Neural cell (in vitro differentiated cells): ENCODE measurements around the gene FHIT. TPM values are rescaled to one million over a fixed set of nuclear protein-coding genes. Genes with fewer than 3 reads are reported as not detected.

Experiments used
- H2AFZ ChIP-seq: fragments of 200-600, 300-800 bp; sonication (generic), shearing (Covaris generic); 2 replicates; pipeline ENCODE4 v1.6.0; 2014; ENCODE audit warnings: low read depth, mild to moderate bottlenecking, antibody characterized with exemption, low read length, moderate library complexity
- H3F3A ChIP-seq: fragments of 200-600 bp; shearing (Covaris generic); 2 replicates; pipeline ENCODE4 v1.6.1; 2016; ENCODE audit warnings: mild to moderate bottlenecking, moderate library complexity, mixed read lengths, antibody characterized with exemption, low read length; ENCODE audit not compliant: insufficient read depth, poor library complexity, severe bottlenecking
- H3K27ac ChIP-seq: fragments of 200-600, 300-800 bp; sonication (generic), shearing (Covaris generic); 2 replicates; pipeline ENCODE4 v1.5.1; 2014; ENCODE audit warnings: mild to moderate bottlenecking, low read length, moderate library complexity
- H3K27me3 ChIP-seq: fragments of 300-800, 200-600 bp; sonication (generic), shearing (Covaris generic); 2 replicates; pipeline ENCODE4 v1.6.0; 2014; ENCODE audit warnings: mild to moderate bottlenecking, low read depth, low read length, moderate library complexity; ENCODE audit not compliant: insufficient read depth
- H3K36me3 ChIP-seq: fragments of 300-800, 200-600 bp; sonication (generic), shearing (Covaris generic); 2 replicates; pipeline ENCODE4 v1.5.1; 2014; ENCODE audit warnings: mild to moderate bottlenecking, antibody characterized with exemption, low read length, moderate library complexity; ENCODE audit not compliant: insufficient read depth
- H3K4me2 ChIP-seq: fragments of 300-800, 200-600 bp; sonication (generic), shearing (Covaris generic); 2 replicates; pipeline ENCODE4 v1.6.0; 2014; ENCODE audit warnings: mild to moderate bottlenecking, low read length
- H3K4me3 ChIP-seq: fragments of 300-800, 200-600 bp; sonication (generic), shearing (Covaris generic); 2 replicates; pipeline ENCODE4 v1.5.1; 2014; ENCODE audit warnings: mild to moderate bottlenecking, low read length, moderate library complexity
- H3K79me2 ChIP-seq: fragments of 200-600 bp; shearing (Covaris generic); replicated peaks from 2 replicates; pipeline ENCODE4 v1.6.0; 2014; ENCODE audit warnings: mild to moderate bottlenecking, low read length, moderate library complexity; ENCODE audit not compliant: insufficient read depth
- H3K9ac ChIP-seq: fragments of 300-800, 200-600 bp; sonication (generic), shearing (Covaris generic); 2 replicates; pipeline ENCODE4 v1.6.1; 2016; ENCODE audit warnings: mild to moderate bottlenecking, low read length, mixed read lengths
- H3K9me2 ChIP-seq: fragments of 200-600 bp; shearing (Covaris generic); 2 replicates; pipeline ENCODE4 v1.6.1; 2016; ENCODE audit warnings: mild to moderate bottlenecking, low read length, mixed read lengths; ENCODE audit not compliant: insufficient read depth
- H3K9me3 ChIP-seq: fragments of 200-600, 300-800 bp; sonication (generic), shearing (Covaris generic); 2 replicates; pipeline ENCODE4 v1.6.1; 2016; ENCODE audit warnings: mild to moderate bottlenecking, mixed run types, low read length, moderate library complexity, mixed read lengths
- H4K20me1 ChIP-seq: fragments of 200-600 bp; shearing (Covaris generic); 2 replicates; pipeline ENCODE4 v1.6.1; 2016; ENCODE audit warnings: mild to moderate bottlenecking, mixed run types; ENCODE audit not compliant: insufficient read depth
- EP300 ChIP-seq: fragments of 450-650 bp; conservative IDR thresholded peaks from 2 replicates; pipeline ENCODE4 v1.6.1; 2014; ENCODE audit warnings: antibody characterized with exemption, mild to moderate bottlenecking, moderate library complexity; ENCODE audit not compliant: poor library complexity, severe bottlenecking
- EZH2 ChIP-seq: fragments of 200-600, 300-800 bp; shearing (Covaris generic), sonication (generic); IDR thresholded peaks from 2 replicates; pipeline ENCODE4 v1.6.1; 2014; ENCODE audit warnings: antibody characterized with exemption, low read length, borderline replicate concordance, mild to moderate bottlenecking; ENCODE audit not compliant: insufficient read depth, poor library complexity, severe bottlenecking
- MXI1 ChIP-seq: fragments of 450-650 bp; conservative IDR thresholded peaks from 2 replicates; pipeline ENCODE4 v1.6.1; 2014; ENCODE audit warnings: antibody characterized with exemption, mild to moderate bottlenecking; ENCODE audit not compliant: poor library complexity, severe bottlenecking
- POLR2AphosphoS5 ChIP-seq: IDR thresholded peaks from 2 replicates; pipeline ENCODE4 v1.6.1; 2012
- RAD21 ChIP-seq: fragments of 450-650 bp; conservative IDR thresholded peaks from 2 replicates; pipeline ENCODE4 v1.6.1; 2014; ENCODE audit warnings: antibody characterized with exemption, mild to moderate bottlenecking, moderate library complexity
- SMC3 ChIP-seq: fragments of 450-650 bp; conservative IDR thresholded peaks from 2 replicates; pipeline ENCODE4 v1.6.1; 2014; ENCODE audit warnings: antibody characterized with exemption, mild to moderate bottlenecking, moderate library complexity; ENCODE audit not compliant: poor library complexity
- TAF1 ChIP-seq: IDR thresholded peaks from 2 replicates; pipeline ENCODE4 v1.6.1; 2012; ENCODE audit warnings: low read depth
- polyA plus RNA-seq: library from polyadenylated mRNA; depleted of rRNA; stranded (reverse); fragments of >200 nt; gene quantifications from 2 replicates; pipeline ENCODE4 v1.2.3, GENCODE V29; 2014
- TF ChIP-seq, protein P1 (sequence below): IDR thresholded peaks from 2 replicates; pipeline ENCODE4 v1.6.1; 2012; ENCODE audit warnings: borderline replicate concordance
- TF ChIP-seq, protein P2 (sequence below): fragments of 450-650 bp; IDR thresholded peaks from 2 replicates; pipeline ENCODE4 v1.5.1; 2014; ENCODE audit warnings: antibody characterized with exemption, mild to moderate bottlenecking, moderate library complexity; ENCODE audit not compliant: poor library complexity, severe bottlenecking

The FHIT gene
- polyA plus RNA-seq, 1 donor from 2014 or later: not detected

GRCh38 chr3:60952055-60952454, 299.2 kb downstream of the FHIT start:
- no peaks in the 10 kb centered on the region for H3K9me3 ChIP-seq
- no peak overlapping the region for H3K4me3 ChIP-seq
- no peaks in the 10 kb centered on the region for H4K20me1 ChIP-seq
- H3K9me2 ChIP-seq: no peaks in the 10 kb centered on the region
- TF ChIP-seq EP300 (no peak), MXI1 (no peak), SMC3 (no peak), EZH2 (no peak), TAF1 (no peak), POLR2AphosphoS5 (no peak), RAD21 (no peak)
- TF ChIP-seq, protein P1, sequence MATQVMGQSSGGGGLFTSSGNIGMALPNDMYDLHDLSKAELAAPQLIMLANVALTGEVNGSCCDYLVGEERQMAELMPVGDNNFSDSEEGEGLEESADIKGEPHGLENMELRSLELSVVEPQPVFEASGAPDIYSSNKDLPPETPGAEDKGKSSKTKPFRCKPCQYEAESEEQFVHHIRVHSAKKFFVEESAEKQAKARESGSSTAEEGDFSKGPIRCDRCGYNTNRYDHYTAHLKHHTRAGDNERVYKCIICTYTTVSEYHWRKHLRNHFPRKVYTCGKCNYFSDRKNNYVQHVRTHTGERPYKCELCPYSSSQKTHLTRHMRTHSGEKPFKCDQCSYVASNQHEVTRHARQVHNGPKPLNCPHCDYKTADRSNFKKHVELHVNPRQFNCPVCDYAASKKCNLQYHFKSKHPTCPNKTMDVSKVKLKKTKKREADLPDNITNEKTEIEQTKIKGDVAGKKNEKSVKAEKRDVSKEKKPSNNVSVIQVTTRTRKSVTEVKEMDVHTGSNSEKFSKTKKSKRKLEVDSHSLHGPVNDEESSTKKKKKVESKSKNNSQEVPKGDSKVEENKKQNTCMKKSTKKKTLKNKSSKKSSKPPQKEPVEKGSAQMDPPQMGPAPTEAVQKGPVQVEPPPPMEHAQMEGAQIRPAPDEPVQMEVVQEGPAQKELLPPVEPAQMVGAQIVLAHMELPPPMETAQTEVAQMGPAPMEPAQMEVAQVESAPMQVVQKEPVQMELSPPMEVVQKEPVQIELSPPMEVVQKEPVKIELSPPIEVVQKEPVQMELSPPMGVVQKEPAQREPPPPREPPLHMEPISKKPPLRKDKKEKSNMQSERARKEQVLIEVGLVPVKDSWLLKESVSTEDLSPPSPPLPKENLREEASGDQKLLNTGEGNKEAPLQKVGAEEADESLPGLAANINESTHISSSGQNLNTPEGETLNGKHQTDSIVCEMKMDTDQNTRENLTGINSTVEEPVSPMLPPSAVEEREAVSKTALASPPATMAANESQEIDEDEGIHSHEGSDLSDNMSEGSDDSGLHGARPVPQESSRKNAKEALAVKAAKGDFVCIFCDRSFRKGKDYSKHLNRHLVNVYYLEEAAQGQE: no peak
- TF ChIP-seq, protein P2, sequence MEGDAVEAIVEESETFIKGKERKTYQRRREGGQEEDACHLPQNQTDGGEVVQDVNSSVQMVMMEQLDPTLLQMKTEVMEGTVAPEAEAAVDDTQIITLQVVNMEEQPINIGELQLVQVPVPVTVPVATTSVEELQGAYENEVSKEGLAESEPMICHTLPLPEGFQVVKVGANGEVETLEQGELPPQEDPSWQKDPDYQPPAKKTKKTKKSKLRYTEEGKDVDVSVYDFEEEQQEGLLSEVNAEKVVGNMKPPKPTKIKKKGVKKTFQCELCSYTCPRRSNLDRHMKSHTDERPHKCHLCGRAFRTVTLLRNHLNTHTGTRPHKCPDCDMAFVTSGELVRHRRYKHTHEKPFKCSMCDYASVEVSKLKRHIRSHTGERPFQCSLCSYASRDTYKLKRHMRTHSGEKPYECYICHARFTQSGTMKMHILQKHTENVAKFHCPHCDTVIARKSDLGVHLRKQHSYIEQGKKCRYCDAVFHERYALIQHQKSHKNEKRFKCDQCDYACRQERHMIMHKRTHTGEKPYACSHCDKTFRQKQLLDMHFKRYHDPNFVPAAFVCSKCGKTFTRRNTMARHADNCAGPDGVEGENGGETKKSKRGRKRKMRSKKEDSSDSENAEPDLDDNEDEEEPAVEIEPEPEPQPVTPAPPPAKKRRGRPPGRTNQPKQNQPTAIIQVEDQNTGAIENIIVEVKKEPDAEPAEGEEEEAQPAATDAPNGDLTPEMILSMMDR: no peak
- no peak overlapping the region for H2AFZ ChIP-seq
- H3K4me2 ChIP-seq: no peak overlapping the region
- no peaks in the 10 kb centered on the region for H3K79me2 ChIP-seq
- H3F3A ChIP-seq: no peaks in the 10 kb centered on the region
- H3K27me3 ChIP-seq: no peaks in the 10 kb centered on the region
- no peaks in the 10 kb centered on the region for H3K36me3 ChIP-seq
- no peak overlapping the region for H3K9ac ChIP-seq
- H3K27ac ChIP-seq: no peak overlapping the region

GRCh38 chr3:60949146-60949545, 302.1 kb downstream of the FHIT start:
- H4K20me1 ChIP-seq: no peaks in the 10 kb centered on the region
- H3K36me3 ChIP-seq: no peaks in the 10 kb centered on the region
- H3K27ac ChIP-seq: no peak overlapping the region
- no peaks in the 10 kb centered on the region for H3K9me2 ChIP-seq
- H3K4me2 ChIP-seq: no peak overlapping the region
- no peaks in the 10 kb centered on the region for H3F3A ChIP-seq
- no peak overlapping the region for H3K4me3 ChIP-seq
- H3K27me3 ChIP-seq: no peaks in the 10 kb centered on the region
- H3K79me2 ChIP-seq: no peaks in the 10 kb centered on the region
- TF ChIP-seq, protein P1: no peak
- TF ChIP-seq EZH2: no peak
- no peak for TF ChIP-seq RAD21
- TF ChIP-seq MXI1: no peak
- TF ChIP-seq TAF1: no peak
- TF ChIP-seq, protein P2: no peak
- no peak for TF ChIP-seq POLR2AphosphoS5
- TF ChIP-seq SMC3: no peak
- TF ChIP-seq EP300: no peak
- no peak overlapping the region for H2AFZ ChIP-seq
- H3K9ac ChIP-seq: no peak overlapping the region
- H3K9me3 ChIP-seq: no peaks in the 10 kb centered on the region
